ENCODE data around the gene FAM228B.

DNA sequence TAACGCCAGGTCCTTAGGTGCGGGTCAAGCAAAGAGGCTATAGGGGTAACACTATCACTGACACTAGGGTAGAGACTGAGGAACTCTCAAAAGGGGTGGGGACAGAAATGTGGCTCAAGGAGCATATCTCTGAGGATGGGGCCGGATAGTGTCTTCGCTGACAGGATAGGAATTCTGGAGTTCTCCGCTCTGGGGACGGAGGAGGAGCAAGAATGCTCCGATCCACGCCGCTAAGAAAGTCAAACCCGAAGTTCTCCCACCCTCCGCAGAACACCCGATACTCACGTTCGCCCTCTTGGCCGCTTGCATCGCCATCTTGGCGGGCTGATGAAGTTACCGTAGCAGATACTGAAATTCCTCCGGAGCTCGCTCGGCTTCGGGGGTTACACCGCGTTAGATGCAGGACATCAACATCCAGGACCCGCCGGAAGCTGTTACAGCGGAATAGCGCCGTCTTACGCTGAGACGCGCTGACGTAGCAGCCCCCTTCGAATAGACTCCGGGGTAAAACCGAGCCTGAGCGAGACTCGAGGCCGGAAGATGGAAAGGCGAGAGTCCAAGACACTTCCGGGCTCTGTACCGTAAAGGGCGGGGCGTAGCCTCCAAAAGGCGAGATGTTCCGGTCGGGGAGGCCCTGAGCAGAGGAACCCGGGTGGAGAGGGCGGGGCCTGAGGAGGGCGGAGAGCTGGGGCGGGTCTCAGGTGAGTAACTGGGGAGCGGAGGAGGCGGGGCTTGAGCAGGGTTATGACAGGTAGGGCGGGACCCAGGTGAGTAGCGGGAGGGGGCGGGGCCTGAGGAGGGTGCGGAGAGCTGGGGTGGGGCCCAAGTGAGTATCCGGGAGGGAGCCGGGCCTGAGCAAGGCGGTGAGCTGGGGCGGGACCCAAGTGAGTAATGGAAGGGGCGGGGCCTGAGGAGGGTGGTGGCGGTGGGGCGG lies 47.1 kb upstream of the FAM228B start, which contains the start of gene SF3B6:
- TF ChIP-seq CTCF (conservative IDR thresholded peaks at IDR 0.05; ENCODE audit: low read length) (no peak), EZH2phosphoT487 (IDR thresholded peaks at IDR 0.05; ENCODE audit: borderline replicate concordance) (no peak)

All from Loucy (cell line).